Measurements from ENCODE around the gene MBOAT1. TPM values are rescaled to one million over a fixed set of nuclear protein-coding genes. Genes with fewer than 3 reads are reported as not detected.

Gene MBOAT1
- total RNA-seq, 2 donors from 2014 or later = 11.8 to 13.8 TPM

DNA sequence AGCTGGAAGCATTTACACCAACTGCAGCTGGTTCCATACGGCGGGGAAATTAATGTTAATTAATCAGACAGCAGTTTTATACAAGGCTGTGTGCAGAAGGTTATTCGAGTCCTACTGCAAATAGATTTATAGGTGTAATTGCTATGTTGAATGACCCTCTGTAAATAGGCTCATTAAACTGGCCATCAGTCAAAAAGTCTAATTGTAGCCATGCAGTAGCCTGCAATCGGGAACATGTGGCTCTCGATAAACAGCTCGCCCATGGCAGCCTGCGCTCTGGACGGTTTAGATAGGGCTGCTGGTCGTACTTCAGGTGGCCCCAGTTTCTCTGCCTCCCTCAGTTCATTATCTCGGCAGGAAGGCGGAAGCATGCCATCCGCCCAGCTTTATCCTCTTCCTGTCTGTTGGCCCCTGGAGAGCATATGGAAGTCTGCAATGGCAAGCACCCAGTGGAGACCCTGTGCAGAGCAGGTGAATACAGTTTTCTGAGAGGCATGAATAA is 143.2 kb downstream of the MBOAT1 start:
- Mint-ChIP-seq H3K36me3 (peaks cover 0 to 5% of the 10 kb centered on the region in 2 donors), H3K27ac (no peak overlapping the region), H3K9me3 (no peaks in the 10 kb centered on the region)

DNA sequence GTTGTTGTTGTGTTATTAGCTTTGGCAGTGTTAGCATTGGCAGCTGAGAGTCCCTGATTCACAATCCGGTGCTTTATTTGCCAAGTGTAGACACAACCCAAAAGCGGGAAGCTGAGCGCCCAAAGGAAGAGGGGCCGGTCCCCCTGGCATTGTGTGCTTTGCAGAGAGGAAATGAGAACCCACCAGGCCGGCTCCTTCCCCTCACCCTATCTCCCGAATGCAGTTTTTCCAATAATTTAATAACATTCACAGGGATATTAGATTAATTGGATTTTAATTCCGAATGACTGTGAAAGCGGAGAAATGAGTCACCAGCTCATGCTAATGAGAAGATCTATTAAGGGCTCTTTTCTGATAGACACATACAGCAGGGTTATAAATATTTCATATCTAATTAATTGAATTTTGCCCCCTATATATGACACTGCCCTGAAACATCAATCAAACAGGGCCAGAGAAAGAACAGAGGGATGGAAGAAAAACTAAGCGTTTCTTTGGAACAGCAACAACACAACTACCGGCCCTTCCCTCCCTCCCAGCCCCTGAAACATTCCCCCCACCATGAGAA is 143.8 kb downstream of the MBOAT1 start:
- Mint-ChIP-seq H3K27ac (no peak overlapping the region), H3K36me3 (peaks cover 0 to 5% of the 10 kb centered on the region in 2 donors), H3K9me3 (no peaks in the 10 kb centered on the region)
- no peak for ATAC-seq
- DNase-seq (ENCODE audit: low spot score in 2 of 2) = no peak

More for the DNA sequence above, 143.2 kb downstream of the MBOAT1 start:
- ATAC-seq (no peak), DNase-seq (ENCODE audit: low spot score in 2 of 2) (no peak)

DNA sequence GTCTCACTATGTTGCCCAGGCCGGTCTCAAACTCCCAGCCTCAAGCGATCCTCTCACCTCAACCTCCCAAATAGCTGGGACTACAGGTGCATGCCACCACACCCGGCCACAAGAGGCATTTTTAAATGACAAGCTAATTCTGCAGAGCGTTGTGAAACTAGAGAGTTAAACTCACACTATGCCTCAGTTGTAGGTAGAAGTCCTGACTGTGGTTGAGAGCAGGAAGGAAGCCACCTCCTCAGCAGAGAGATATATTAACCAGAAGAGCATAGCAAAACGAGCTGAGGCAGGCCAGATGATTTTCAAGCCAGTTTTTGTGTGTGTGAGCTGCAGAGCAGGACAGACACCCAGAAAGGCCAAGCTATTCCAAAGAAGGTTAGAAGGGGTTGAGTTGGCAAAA is 150.3 kb downstream of the MBOAT1 start:
- Mint-ChIP-seq H3K36me3 (no peaks in the 10 kb centered on the region), H3K27ac (no peak overlapping the region)
- no peak for ATAC-seq

DNA sequence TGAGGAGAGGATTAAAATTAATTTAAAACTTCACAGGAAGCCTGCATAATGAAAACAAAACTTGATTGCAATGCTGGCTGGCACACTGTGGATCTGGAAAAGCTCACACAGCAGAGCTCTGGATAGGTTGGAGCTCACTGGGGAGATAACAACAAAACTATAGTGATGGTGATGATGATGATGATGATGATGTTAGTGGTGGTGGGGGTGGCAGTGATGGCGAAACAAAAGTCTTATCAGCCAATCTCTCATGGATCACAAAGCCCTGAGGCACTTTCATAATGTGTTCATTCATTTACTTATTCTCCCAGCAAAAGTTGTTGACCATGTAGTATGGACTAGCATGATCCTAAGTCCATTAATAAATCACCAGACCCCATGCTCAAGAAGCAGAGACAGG is 152.0 kb downstream of the MBOAT1 start:
- no peak overlapping the region for H3K27ac Mint-ChIP-seq
- no peak for DNase-seq (ENCODE audit: low spot score in 2 of 2)
- H3K9me3 Mint-ChIP-seq = no peaks in the 10 kb centered on the region
- no peaks in the 10 kb centered on the region for H3K36me3 Mint-ChIP-seq
- no peak for ATAC-seq

More for the DNA sequence above, 150.3 kb downstream of the MBOAT1 start:
- DNase-seq (ENCODE audit: low spot score in 2 of 2) = no peak
- H3K9me3 Mint-ChIP-seq = no peaks in the 10 kb centered on the region

DNA sequence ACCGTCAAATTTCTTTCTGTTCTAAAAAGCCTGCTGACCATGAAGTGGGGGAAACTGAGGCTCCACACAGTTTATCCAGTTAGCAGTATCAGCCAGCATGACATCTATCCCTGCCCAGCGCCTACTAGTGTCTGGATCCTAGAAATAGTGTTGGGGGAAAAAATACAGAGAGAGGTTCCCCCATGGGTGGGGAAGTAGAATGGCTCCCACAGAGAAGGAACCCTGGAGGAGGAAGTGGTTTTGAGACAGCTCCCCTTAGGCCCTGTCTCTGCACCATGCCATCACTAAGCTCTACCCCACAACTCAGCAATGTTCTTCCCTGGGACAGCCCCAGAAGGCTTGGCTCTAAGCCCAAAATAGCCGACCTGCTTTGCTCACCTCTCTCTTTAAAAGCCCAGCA is 153.4 kb downstream of the MBOAT1 start:
- H3K36me3 Mint-ChIP-seq = no peaks in the 10 kb centered on the region
- ATAC-seq (no peak), DNase-seq (ENCODE audit: low spot score in 2 of 2) (no peak)
- H3K9me3 Mint-ChIP-seq = no peaks in the 10 kb centered on the region
- H3K27ac Mint-ChIP-seq = no peak overlapping the region

DNA sequence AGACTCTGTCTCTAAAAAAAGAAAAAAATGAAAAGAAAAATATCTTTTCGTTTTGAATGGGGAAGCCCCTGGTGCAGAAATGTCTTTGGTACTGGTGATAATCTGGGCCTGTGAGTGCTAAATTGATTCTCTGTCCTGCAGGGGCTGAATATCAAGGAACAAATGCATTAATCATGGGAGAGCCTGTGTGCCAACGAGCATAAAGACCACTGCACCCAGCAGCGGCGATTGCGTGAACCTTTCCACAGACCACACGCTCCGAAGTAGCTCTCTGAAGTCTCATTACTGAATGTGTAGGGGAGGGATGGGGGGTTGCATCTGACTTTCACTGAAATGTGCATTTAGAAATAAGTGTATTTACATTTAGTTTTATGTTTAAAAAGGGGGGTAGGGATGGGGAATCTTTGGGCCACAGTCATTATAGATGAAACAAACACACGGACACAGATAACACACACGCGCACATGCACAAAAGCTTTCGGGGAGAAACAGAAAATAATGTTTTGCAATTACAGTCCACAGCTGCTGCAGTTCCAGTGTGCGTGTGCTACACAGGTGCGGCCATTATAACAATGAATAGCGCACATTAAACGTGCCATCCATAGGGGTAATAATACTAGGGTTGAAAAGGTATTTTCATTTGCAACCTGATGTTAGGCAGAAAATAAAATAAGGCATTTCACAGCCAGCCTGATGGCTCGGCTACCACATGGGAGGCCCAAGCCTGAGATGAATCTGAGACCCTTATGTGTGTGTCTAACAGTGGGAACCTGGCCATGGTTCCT is 154.0 kb downstream of the MBOAT1 start:
- no peak overlapping the region for H3K27ac Mint-ChIP-seq
- ATAC-seq (no peak), DNase-seq (ENCODE audit: low spot score in 2 of 2) (no peak)
- no peaks in the 10 kb centered on the region for H3K9me3 Mint-ChIP-seq
- no peaks in the 10 kb centered on the region for H3K36me3 Mint-ChIP-seq

DNA sequence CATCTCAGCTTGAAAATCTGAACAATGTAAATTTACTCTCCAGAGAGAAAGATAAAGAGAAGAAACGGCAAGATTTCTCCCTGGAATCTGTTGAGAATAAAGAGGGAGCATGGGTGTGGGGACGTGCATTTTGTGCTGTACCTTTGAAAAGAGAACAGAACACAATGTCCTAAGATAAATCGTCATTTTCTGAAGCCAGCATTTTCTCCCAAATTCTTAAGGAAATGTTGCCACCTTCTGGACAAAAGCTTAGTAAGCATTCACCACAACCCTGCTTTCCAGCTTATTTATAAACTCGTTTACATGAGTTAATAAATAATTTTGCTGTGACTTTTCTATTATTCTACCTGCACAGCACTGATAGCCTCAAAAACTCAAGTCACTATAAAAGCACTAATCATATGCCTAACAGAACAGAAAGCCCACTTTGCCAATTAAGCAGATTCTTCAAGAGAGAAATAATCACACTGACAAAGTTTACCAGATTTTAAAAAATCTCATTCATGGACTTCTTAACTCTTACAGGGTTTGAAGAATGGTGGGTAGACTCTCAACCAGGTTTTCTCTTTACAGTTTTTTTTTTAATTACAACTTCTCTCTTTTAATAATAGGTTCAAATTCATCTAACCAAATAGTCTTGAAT is 155.8 kb downstream of the MBOAT1 start:
- no peak for DNase-seq (ENCODE audit: low spot score in 2 of 2)
- H3K9me3 Mint-ChIP-seq = no peaks in the 10 kb centered on the region
- H3K36me3 Mint-ChIP-seq = no peaks in the 10 kb centered on the region
- no peak overlapping the region for H3K27ac Mint-ChIP-seq
- ATAC-seq = no peak

DNA sequence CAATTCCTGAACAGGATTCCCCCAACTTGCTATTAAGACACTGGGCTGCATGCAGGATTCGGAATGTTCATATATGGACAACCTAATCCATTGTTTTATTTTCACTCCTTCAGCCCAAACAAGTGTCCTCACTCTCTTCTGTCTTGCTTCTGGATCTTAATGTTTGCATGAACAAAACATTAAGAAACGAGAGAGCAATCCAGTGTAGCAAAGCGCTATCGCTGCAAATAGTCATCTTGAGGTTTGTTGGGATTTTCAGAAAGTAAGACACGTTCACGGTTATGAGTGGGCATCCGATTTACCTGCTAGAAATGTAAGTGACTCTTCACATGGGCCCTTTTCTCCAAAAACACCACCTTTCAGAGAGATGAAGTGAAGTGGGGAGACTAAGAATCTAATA is 156.4 kb downstream of the MBOAT1 start:
- H3K36me3 Mint-ChIP-seq = no peaks in the 10 kb centered on the region
- DNase-seq (ENCODE audit: low spot score in 2 of 2) = no peak
- ATAC-seq = no peak
- no peak overlapping the region for H3K27ac Mint-ChIP-seq
- no peaks in the 10 kb centered on the region for H3K9me3 Mint-ChIP-seq

Other genes with a start within 250 kb of the MBOAT1 start
- gene E2F3, start 189.4 kb upstream of the MBOAT1 start, total RNA-seq = 10 to 100 TPM; 13.6 to 17.3 TPM

Data from activated naive CD4-positive, alpha-beta T cell treated with anti-CD3 and anti-CD28 coated beads, Interleukin-2, amount 50 U/mL, for 72 hours (primary cell).